Myocyte (in vitro differentiated cells): ENCODE measurements around the gene TXNRD1. TPM values are rescaled to one million over a fixed set of nuclear protein-coding genes. Genes with fewer than 3 reads are reported as not detected.

Source experiments
- DNase-seq: peaks from one replicate; pipeline ENCODE4 v3.0.0-alpha.2; 2012; ENCODE audit warnings: low read depth
- total RNA-seq: library from RNA; depleted of rRNA; stranded (reverse); fragments of >200 nt; gene quantifications from 2 replicates; pipeline ENCODE4 v1.2.3, GENCODE V29; 2014

Gene TXNRD1
- total RNA-seq, 1 donor from 2014 or later = 185 TPM

DNA sequence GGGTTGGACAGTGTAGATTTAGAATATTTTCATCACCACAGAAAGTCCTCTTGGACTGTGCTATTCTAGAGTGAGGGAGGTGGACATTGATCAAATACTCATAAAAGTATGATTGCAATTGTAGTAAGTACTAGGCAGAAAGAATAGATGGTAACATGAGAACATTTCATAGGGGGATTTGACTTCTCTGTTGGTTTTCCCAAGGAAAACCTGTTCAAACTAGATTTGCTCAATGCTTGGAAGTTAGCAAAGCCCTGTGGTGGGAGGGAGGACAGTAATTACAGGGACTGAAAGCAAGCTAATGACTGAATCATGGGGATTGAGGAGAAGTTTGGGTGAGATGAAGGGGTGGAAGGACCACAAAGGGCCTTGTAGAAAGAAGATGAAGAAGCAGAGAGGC is 63.6 kb downstream of the TXNRD1 start:
- DNase-seq = no peak

DNA sequence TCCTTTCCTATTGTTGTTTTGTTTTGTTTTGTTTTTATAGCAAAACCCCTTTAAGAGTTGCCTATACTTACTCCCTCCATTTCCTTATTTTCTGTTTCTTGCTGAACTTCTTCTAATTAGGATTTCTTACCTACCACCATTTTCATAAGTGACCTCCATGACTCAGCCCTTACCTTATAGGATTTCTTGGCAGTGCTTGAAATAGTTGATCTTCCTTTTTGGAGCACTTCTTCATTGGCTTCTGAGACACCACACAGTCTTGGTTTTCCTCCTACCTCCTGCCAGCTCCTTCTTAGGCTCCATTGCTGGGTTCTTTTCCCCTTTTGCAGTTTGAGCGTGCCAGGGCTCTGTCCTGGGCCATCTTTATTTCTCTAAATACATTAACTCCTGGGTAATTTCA is 64.5 kb downstream of the TXNRD1 start:
- no peak for DNase-seq

DNA sequence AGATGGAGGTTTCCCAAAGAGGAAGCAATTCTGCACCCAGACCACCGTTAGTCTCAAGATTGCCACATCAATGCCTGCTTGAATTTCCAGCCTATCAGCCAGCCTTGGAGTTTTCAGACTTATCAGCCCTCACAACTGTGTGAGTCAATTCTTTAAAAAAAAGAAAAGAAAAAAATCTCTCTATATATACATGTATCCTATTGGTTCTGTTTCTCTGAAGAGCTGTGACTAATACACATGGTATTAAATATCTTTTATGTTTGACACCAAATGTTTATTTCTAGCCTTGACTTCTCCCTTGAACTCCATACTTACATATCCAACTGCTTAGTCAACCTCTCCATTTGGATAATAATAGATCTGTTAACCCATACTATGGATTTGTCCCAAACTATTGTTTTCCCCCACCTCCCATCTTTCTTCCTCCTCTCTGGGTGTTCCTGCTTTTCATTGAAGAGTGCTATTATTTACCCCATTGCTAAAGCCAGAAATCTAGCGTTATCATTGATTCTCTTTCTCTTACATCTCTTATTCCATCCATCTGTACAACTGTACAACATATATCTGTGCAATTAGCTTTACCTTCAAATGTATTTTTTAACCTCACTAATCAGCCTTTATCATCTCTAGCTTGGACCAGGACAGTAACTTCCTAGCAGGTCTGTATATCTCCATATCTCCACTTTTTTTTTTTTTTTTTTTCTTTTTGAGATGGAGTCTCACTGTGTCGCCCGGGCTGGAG is 65.3 kb downstream of the TXNRD1 start:
- DNase-seq = peak; percentile 44

GRCh38 chr12:104281636-104282035 is 66.1 kb downstream of the TXNRD1 start:
- no peak for DNase-seq

DNA sequence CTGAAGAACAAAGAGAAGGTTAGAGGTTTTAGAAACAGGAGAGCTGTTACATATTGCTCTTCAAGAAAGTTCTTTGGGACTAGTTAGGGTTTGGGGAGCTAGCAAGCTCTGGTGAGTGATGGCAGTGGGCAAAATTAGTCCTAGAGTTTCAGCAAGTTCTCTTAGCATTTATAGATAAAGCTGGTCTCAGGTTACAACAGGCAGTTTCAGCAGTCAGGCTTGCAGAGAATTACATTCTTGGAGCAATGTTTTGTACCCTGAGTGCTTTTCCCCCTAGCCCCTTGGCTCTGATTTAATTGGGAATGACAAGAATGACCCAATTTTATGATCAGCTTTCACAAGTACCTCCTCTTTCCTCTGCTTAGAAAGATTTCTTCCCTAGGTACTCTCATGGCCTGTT is 66.5 kb downstream of the TXNRD1 start:
- DNase-seq = no peak

DNA sequence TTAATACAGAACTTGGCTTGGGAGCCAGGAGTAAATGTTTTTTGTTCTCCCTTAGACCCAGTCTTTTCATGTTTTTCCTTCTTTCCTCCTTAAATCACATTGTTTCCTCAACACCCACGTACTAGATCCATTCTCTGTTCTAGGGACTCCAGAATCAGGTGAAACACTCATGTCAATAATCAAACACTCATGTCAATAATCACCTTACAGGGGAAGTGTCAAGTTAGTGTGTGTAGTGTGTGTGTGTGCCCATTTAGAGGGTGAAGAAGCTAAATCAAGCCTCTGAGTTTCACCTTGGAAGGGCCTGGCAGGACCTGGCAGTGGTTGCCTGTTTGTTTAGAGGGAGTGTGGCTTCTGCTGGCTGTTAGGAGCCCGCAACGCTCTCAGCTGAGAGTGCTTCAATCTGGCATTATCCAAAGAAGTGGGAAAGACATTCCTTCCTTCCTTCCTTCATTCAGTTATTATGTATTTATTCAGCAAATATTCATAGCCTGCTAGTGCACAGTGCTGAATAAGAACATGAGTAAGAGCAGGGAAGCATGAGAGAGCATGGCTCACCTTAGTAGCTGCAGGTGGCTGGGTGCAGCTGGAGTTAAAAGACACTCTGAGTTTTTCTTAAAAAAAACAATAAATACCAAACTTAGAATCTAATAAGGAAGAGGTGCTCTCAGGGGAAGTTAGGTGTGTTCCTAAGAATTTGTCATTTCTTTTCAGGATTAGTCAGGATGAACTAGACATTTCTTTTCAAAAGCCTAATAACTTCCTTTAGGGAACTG is 70.3 kb downstream of the TXNRD1 start:
- DNase-seq = peak; percentile 23

DNA sequence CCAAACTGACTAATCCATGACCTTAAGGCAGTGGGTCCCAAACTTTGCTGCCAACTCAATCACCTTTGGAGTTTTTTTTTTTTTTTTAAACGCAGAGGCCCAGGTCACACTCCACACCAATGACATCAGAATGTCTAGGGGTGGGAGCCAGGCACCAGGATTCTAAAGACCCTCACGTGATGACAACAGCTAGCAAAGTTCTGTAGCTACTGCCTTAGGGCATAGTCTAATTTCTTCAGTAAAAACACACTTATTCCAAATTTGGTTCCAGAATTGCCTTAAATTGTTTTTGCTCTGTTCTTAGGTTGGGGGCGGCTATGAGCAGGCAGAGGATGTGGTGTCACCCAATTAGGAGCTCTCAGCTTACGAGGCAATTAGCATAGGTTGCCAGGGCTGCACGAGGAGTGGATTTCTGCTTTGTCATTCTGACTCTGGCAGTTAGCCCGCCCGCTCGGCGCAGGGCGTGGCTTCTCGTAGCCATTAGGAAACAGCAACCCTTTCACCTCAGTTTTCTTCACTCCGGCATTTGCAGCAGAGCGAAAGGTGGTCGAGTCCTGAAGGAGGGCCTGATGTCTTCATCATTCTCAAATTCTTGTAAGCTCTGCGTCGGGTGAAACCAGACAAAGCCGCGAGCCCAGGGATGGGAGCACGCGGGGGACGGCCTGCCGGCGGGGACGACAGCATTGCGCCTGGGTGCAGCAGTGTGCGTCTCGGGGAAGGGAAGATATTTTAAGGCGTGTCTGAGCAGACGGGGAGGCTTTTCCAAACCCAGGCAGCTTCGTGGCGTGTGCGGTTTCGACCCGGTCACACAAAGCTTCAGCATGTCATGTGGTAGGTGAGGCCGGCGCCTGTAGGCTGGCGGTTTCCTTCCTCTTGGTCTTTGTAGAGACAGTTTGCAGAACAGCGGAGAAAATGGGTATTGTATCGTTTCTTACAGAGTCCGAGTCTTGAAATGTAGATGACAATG is 71.2 kb downstream of the TXNRD1 start:
- peak; percentile 98 for DNase-seq

DNA sequence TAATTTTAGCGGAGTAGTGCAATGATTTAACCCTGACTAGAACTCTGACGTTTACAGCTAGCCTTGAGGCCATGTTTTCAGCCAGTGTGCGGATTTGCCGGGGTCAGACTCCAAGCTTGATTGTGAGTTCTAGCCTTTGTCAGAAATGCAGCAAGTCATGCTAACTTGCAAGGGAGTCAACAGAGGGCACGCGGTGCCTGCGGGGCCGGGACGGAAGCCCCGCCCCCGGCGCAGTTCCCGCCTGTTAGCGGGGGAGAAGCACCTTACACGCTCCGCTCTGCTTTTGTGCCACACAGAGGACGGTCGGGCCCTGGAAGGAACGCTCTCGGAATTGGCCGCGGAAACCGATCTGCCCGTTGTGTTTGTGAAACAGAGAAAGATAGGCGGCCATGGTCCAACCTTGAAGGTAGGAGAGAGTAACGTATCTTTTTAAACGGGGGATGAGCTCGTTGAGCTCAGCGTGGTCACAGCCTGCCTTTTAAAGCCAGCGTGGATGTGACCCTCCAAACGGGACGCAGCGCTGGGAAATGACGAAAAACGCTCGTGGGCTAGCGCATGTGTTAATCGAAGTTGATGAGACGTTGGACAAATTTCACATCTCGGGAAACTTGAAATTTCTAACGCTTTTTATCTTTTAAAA is 73.2 kb downstream of the TXNRD1 start:
- peak; percentile 84 for DNase-seq

GRCh38 chr12:104290320-104290719 is 74.7 kb downstream of the TXNRD1 start:
- no peak for DNase-seq

DNA sequence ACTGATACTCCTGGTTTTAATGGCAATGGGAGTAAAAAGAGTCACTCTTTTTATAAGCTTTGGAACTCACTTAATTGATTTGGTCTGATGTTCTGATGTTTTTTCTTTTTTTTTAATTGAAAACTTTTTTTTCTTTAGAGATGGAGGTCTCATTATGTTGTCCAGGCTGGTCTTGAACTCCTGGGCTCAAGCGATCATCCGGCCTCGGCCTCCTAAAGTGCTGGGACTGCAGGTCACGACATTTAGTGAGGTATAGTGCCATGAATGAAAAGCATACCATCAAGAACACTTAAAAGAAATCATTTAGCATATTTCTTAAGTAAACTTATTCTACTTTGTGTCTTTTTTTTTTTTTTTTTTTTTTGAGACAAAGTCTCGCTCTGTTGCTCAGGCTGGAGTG is 75.3 kb downstream of the TXNRD1 start:
- DNase-seq = no peak

GRCh38 chr12:104291867-104292524 is 76.4 kb downstream of the TXNRD1 start:
- DNase-seq = no peak

GRCh38 chr12:104292872-104293794 is 77.6 kb downstream of the TXNRD1 start:
- DNase-seq = no peak

- DNase-seq = peak; percentile 43
Observed at GRCh38 chr12:104294158-104294859, 78.7 kb downstream of the TXNRD1 start.

GRCh38 chr12:104294927-104295668 is 79.5 kb downstream of the TXNRD1 start:
- DNase-seq = no peak

GRCh38 chr12:104295954-104296353 is 80.4 kb downstream of the TXNRD1 start:
- no peak for DNase-seq

- DNase-seq = no peak
Observed at GRCh38 chr12:104296718-104297117, 81.1 kb downstream of the TXNRD1 start.

GRCh38 chr12:104297477-104298113 is 82.0 kb downstream of the TXNRD1 start:
- DNase-seq = no peak
